Measurements from ENCODE around the gene HBEGF. TPM values are rescaled to one million over a fixed set of nuclear protein-coding genes. Genes with fewer than 3 reads are reported as not detected.

The HBEGF gene
- total and polyA plus RNA-seq, 10 of the 15 experiments (the other 5 are each of a cell fraction or from before 2014, with no cell fraction given) = 0.87 to 3.1 (median 2.1) TPM

GRCh38 chr5:140360681-140361479 is 14.5 kb upstream of the HBEGF start:
- no peaks in the 10 kb centered on the region for H4K20me1 ChIP-seq (ENCODE audit: control insufficient read depth, insufficient read depth)
- FAIRE-seq = no peak
- no peaks in the 10 kb centered on the region for H3K27me3 ChIP-seq (replicated peaks in 1 of 2; ENCODE audit: control insufficient read depth in 2 of 2, insufficient read depth in 2 of 2, low read length in 1 of 2)
- no peak overlapping the region for H3K27ac ChIP-seq (ENCODE audit: control insufficient read depth, insufficient read depth)
- H3K9me3 ChIP-seq (replicated peaks; ENCODE audit: control insufficient read depth, insufficient read depth, low read length) = no peaks in the 10 kb centered on the region
- ChIA-PET RAD21 (ENCODE audit: unreplicated experiment) (interaction anchor here (0.6 to 1.2 kb wide), 3 partner anchors 9 to 363 kb away, joined by 3 read pairs; no protein-coding TSS in a partner anchor), SMC1A (ENCODE audit: uncharacterized antibody, unreplicated experiment) (interaction anchor here (2.8 kb wide), 1 partner anchor 116 kb away, joined by 20 read pairs; no protein-coding TSS in a partner anchor), CTCF (interaction anchor here (0.9 to 4.4 kb wide), 7 partner anchors 9 to 361 kb away, joined by 3 to 28 read pairs (median 14); partner anchors contain the start of gene HBEGF), POLR2A (no interaction called here)
- TF ChIP-seq DPF2 (IDR thresholded peaks at IDR 0.05) = no peak
- no peak for TF ChIP-seq NR2C2 (IDR thresholded peaks at IDR 0.05; ENCODE audit: borderline replicate concordance, control insufficient read depth, insufficient read length, low read depth)
- ATAC-seq = no peak
- no peak overlapping the region for H3K4me3 ChIP-seq
- H2AFZ ChIP-seq (ENCODE audit: control insufficient read depth, low read depth, low read length) = no peak overlapping the region
- H3K4me2 ChIP-seq (ENCODE audit: control insufficient read depth, insufficient read depth) = no peak overlapping the region
- in situ Hi-C loops (cut with MboI) (loop anchor here (5.0 kb wide), 2 partner anchors 119 to 356 kb away; no protein-coding TSS in a partner anchor), intact Hi-C loops (cut with micrococcal nuclease; ENCODE audit: unreplicated experiment) (no loop called here)
- 31% methylated on average over 7 of the region's 7 CpGs for WGBS (ENCODE audit: insufficient coverage, insufficient replicate concordance, low lambda C conversion rate, missing lambda C conversion rate)
- no peaks in the 10 kb centered on the region for H3K79me2 ChIP-seq (ENCODE audit: control insufficient read depth, insufficient read depth, low read length)
- no TSS peak for BruUV-seq (replicated peaks)
- H3K4me1 ChIP-seq (ENCODE audit: control insufficient read depth, insufficient read depth, low read length) = peaks cover 11% of the 10 kb centered on the region
- H3K9ac ChIP-seq (ENCODE audit: control insufficient read depth, insufficient read depth, low read length) = no peak overlapping the region
- H3K36me3 ChIP-seq (ENCODE audit: control insufficient read depth in 2 of 2, insufficient read depth in 2 of 2, low read length in 1 of 2) = no peaks in the 10 kb centered on the region
- DNase-seq (ENCODE audit: low read depth, low spot score) = no peak

DNA sequence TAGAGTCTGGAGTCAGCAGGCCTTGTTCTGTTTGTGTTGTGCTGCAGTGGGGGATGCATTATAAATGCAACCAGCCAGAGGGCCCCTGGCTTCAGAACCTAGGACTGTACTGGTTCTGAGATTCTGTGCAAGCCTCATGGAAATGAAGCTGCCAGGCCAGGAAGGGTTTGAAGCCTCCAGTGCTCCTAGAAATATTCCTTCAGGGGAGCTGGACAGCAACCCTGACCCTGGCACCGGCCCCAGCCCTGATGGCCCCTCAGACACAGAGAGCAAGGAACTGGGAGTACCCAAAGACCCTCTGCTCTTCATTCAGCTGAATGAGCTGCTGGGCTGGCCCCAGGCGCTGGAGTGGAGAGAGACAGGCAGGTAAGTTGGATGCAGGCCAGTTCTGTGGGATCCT is 13.7 kb upstream of the HBEGF start, which contains the start of gene SLC4A9:
SLC4A9 (plus strand) TSS at position 94 of the 400 bp plus-strand sequence; CDS start at position 137, 43 bp downstream.
- CTCF ChIA-PET = interaction anchor here (0.9 to 3.3 kb wide), 7 partner anchors 13 to 362 kb away, joined by 3 to 28 read pairs (median 4); partner anchors contain the start of gene HBEGF
- H3K9me3 ChIP-seq (replicated peaks; ENCODE audit: control insufficient read depth, insufficient read depth, low read length) = no peaks in the 10 kb centered on the region
- POLR2A ChIA-PET = no interaction called here
- H3K27me3 ChIP-seq (replicated peaks in 1 of 2; ENCODE audit: control insufficient read depth in 2 of 2, insufficient read depth in 2 of 2, low read length in 1 of 2) = no peaks in the 10 kb centered on the region
- H4K20me1 ChIP-seq (ENCODE audit: control insufficient read depth, insufficient read depth) = no peaks in the 10 kb centered on the region
- no peak within 1 kb of the TSS for H2AFZ ChIP-seq (ENCODE audit: control insufficient read depth, low read depth, low read length)
- SMC1A ChIA-PET (ENCODE audit: uncharacterized antibody, unreplicated experiment) = interaction anchor here (2.8 kb wide), 1 partner anchor 115 kb away, joined by 20 read pairs; no protein-coding TSS in a partner anchor
- peaks cover 11% of the 10 kb centered on the region for H3K4me1 ChIP-seq (ENCODE audit: control insufficient read depth, insufficient read depth, low read length)
- intact Hi-C loops (cut with micrococcal nuclease; ENCODE audit: unreplicated experiment) (no loop called here), in situ Hi-C loops (cut with MboI) (loop anchor here (5.0 kb wide), 2 partner anchors 118 to 357 kb away; no protein-coding TSS in a partner anchor)
- no peak within 1 kb of the TSS for H3K4me3 ChIP-seq
- no peaks in the 10 kb centered on the region for H3K79me2 ChIP-seq (ENCODE audit: control insufficient read depth, insufficient read depth, low read length)
- TF ChIP-seq, protein P1, sequence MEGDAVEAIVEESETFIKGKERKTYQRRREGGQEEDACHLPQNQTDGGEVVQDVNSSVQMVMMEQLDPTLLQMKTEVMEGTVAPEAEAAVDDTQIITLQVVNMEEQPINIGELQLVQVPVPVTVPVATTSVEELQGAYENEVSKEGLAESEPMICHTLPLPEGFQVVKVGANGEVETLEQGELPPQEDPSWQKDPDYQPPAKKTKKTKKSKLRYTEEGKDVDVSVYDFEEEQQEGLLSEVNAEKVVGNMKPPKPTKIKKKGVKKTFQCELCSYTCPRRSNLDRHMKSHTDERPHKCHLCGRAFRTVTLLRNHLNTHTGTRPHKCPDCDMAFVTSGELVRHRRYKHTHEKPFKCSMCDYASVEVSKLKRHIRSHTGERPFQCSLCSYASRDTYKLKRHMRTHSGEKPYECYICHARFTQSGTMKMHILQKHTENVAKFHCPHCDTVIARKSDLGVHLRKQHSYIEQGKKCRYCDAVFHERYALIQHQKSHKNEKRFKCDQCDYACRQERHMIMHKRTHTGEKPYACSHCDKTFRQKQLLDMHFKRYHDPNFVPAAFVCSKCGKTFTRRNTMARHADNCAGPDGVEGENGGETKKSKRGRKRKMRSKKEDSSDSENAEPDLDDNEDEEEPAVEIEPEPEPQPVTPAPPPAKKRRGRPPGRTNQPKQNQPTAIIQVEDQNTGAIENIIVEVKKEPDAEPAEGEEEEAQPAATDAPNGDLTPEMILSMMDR (IDR thresholded peaks at IDR 0.05 in 2 of 3, conservative IDR thresholded peaks at IDR 0.05 in 1 of 3; ENCODE audit: control insufficient read depth in 2 of 3, extremely low read depth in 1 of 3, insufficient read depth in 1 of 3, low read depth in 3 of 3, low read length in 3 of 3) = 0 out of 6 replicates have a peak, but pooled peaks of 1 of the 3 experiments have one; percentile 0
- no peak for TF ChIP-seq PAX8 (IDR thresholded peaks at IDR 0.05)
- no peaks in the 10 kb centered on the region for H3K36me3 ChIP-seq (ENCODE audit: control insufficient read depth in 2 of 2, insufficient read depth in 2 of 2, low read length in 1 of 2)
- H3K4me2 ChIP-seq (ENCODE audit: control insufficient read depth, insufficient read depth) = no peak within 1 kb of the TSS
- DNase-seq (ENCODE audit: low read depth, low spot score) (no peak), ATAC-seq (no peak), FAIRE-seq (no peak)
- 60% methylated on average over 2 of the region's 2 CpGs for WGBS (ENCODE audit: insufficient coverage, insufficient replicate concordance, low lambda C conversion rate, missing lambda C conversion rate)
- RAD21 ChIA-PET (ENCODE audit: unreplicated experiment) = interaction anchor here (0.6 to 1.2 kb wide), 3 partner anchors 8 to 364 kb away, joined by 3 read pairs; no protein-coding TSS in a partner anchor
- no peak within 1 kb of the TSS for H3K9ac ChIP-seq (ENCODE audit: control insufficient read depth, insufficient read depth, low read length)
- no peak within 1 kb of the TSS for H3K27ac ChIP-seq (ENCODE audit: control insufficient read depth, insufficient read depth)
- no TSS peak for BruUV-seq (replicated peaks)

Data from GM12878 (cell line).